Tibial artery (tissue), 4 donors: ENCODE data around the gene FUT7.

Source experiments
- DNase-seq, 2 donors: peaks; one replicate each; pipeline ENCODE4 v3.0.0-alpha.2; 2019
- H3K27ac ChIP-seq, 2 donors: fragments of 200-600 bp; sonication (generic) in 1 of 2; 1 replicate in 1 of 2; 2 replicates in 1 of 2; pipeline ENCODE4 v1.5.1; 2018 to 2019; ENCODE audit warnings: mild to moderate bottlenecking in 1 of 2
- H3K27me3 ChIP-seq, 2 donors: fragments of 200-600 bp; sonication (generic) in 1 of 2; one replicate each; pipeline versions ENCODE4 v1.5.1 to v1.6.0; 2016 to 2019
- H3K36me3 ChIP-seq, 3 donors: fragments of 200-600 bp; sonication (generic) in 2 of 3; one replicate each; pipeline ENCODE4 v1.5.1; 2016 to 2019; ENCODE audit warnings: mild to moderate bottlenecking in 2 of 3
- H3K4me1 ChIP-seq, 4 donors: fragments of 200-600 bp; sonication (generic) in 2 of 4; 1 replicate in 3 of 4; 2 replicates in 1 of 4; pipeline ENCODE4 v1.5.1; 2016 to 2019
- H3K4me3 ChIP-seq, 2 donors: fragments of 200-600 bp; sonication (generic) in 1 of 2; 1 replicate in 1 of 2; 2 replicates in 1 of 2; pipeline ENCODE4 v1.5.1; 2018 to 2019; ENCODE audit warnings: mild to moderate bottlenecking in 2 of 2
- H3K9me3 ChIP-seq, 3 donors: fragments of 200-600 bp; sonication (generic) in 1 of 3; one replicate each; pipeline ENCODE4 v1.5.1; 2016 to 2019
- intact Hi-C: fragments of 100-400 bp; cut with DNase I; formaldehyde crosslinking; loops from one replicate; pipeline ENCODE4 v1.15.0; 2023; ENCODE audit warnings: low total_unique reads
- TF ChIP-seq, protein P1 (sequence below), 2 experiments: fragments of 200-600 bp in 1 of 2; fragments of 450-650 bp in 1 of 2; IDR thresholded peaks; one replicate each; pipeline ENCODE4 v1.5.1; 2017 to 2019; ENCODE audit warnings: antibody characterized with exemption in 2 of 2, mild to moderate bottlenecking in 1 of 2, moderate library complexity in 1 of 2

Gene FUT7

DNA sequence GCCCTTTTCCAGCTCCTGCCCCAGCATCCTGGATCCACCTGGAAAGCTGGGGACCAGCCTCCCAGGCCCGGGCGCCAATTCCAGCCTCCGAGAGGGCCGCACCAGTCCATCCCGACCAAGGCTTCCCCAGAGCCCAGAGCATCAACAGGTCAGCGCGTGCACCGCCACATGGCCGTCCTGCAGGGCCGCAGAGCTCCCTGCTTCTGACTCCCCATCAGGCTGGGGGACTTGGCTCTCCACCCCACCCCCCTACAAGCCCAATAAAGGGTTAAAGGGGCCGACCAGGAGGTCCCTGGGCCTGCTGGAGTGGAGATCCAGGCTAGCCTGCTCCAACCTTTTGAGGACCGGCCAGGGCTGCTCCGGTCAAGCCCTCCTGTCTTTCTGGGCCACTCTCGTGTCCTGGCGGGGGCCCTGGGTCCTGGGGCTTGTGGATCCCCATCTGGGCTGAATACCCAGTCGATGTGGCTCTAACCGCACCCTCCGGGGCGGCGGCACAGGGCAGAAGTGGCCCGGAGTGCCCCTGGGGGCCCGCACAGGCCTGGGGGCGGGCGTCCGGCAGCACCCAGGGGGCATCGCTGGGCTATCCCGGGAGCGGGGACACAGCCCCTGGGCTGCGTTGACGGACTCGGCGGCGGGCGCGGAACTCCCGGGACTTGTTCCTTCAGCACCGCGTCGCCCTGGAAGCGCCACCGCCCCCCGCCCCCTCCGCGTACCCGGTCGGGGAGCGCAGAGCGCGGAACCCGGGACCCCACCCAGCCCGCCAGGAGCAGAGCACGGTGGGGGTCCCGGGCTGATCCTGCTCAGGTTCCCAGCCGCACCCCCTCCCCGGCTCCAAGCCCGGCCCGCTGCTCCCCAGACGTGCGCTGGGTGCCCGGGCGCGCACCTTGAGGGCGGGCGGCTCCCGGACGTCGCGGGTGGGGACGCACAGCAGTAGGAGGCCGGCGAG is 21.4 kb upstream of the FUT7 start:
- Histone ChIP-seq H3K4me3 (peak overlapping the region in 1 of 2 donors; percentile 20), H3K27me3 (peaks cover 6 to 84% of the 10 kb centered on the region in 2 donors)

DNA sequence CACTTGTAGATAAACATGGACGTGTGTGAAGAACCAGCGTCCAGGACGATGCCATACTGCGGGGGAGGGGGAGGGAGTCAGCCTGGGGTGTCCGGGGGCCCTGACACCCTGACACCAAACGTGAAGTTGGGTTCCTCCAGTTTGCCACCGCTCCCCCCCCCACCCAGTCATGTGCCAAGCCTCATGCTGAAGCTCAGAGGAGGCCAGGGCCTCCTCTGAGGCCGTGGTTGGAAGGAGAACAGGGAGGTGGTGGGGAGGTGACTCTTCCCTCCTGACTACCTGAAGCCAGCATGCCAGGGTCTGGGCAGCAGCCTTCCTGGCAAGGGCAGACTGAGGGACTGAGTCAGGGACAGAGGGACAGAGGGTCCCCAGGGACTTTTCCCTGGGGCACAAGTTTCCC is 20.4 kb upstream of the FUT7 start:
- Histone ChIP-seq H3K27me3 (peaks cover 6 to 94% of the 10 kb centered on the region in 2 donors), H3K9me3 (no peaks in the 10 kb centered on the region), H3K27ac (no peak overlapping the region), H3K4me1 (peaks cover 0 to 49% (median 25%) of the 10 kb centered on the region in 4 donors), H3K4me3 (no peak overlapping the region), H3K36me3 (no peaks in the 10 kb centered on the region)
- no peak for DNase-seq
- TF ChIP-seq, protein P1, sequence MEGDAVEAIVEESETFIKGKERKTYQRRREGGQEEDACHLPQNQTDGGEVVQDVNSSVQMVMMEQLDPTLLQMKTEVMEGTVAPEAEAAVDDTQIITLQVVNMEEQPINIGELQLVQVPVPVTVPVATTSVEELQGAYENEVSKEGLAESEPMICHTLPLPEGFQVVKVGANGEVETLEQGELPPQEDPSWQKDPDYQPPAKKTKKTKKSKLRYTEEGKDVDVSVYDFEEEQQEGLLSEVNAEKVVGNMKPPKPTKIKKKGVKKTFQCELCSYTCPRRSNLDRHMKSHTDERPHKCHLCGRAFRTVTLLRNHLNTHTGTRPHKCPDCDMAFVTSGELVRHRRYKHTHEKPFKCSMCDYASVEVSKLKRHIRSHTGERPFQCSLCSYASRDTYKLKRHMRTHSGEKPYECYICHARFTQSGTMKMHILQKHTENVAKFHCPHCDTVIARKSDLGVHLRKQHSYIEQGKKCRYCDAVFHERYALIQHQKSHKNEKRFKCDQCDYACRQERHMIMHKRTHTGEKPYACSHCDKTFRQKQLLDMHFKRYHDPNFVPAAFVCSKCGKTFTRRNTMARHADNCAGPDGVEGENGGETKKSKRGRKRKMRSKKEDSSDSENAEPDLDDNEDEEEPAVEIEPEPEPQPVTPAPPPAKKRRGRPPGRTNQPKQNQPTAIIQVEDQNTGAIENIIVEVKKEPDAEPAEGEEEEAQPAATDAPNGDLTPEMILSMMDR (IDR thresholded peaks at IDR 0.05): no peak
- intact Hi-C loops: no loop called here

More for the DNA sequence above, 21.4 kb upstream of the FUT7 start:
- TF ChIP-seq, protein P1 (IDR thresholded peaks at IDR 0.05): no peak
- peaks cover 0 to 47% (median 25%) of the 10 kb centered on the region in 4 donors for H3K4me1 ChIP-seq
- no peaks in the 10 kb centered on the region for H3K9me3 ChIP-seq
- no peak overlapping the region for H3K27ac ChIP-seq
- intact Hi-C loops: no loop called here
- no peaks in the 10 kb centered on the region for H3K36me3 ChIP-seq
- no peak for DNase-seq

DNA sequence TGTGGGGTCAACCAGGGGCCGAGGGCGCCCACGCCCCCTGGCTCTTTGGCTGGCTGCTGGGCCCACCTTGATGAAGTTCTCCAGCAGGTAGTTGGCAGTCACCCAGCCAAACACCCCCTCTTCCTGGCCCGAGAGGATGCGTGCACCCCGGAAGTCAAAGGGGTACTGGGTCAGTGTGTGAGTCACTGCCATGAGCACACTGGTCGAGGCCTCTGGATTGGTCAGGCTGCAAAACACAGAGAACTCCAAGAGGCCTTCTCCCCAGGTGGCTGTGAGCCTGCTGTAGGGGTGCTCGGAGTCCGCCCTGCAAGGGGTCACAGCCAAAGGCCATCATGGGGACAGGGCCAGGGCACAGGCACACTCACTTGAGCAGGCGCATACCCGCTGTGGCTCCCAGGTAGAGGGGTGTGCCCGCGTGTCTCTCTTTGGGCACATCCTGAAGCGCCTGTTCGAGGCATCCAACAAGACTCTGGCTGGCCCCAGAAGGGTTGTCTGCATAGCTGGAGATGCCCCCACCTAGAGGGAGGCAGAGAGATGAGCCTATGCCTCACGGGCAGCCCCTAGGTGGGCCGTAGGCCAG is 19.3 kb upstream of the FUT7 start:
- intact Hi-C loops: no loop called here
- peaks cover 6 to 93% of the 10 kb centered on the region in 2 donors for H3K27me3 ChIP-seq

DNA sequence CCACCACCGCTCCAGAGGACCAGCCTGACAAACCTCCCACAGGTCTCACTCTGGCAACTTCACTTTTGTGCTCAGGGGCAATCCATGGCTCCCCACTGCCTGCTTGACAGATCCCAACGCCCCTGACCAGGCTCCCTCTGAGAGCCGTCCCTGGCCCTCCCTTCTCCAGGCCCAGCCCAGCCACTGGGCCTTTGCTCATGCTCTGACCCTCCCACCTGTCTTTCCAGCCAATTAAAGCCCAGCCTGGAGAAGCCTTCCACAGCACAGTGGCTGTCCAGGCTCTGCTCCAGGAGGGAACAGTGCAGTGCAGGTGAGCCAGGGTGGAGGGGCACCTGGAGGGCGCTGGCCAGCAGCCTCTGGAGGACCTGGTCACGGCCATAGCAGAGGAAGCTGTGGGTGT is 18.7 kb upstream of the FUT7 start:
- DNase-seq: no peak
- TF ChIP-seq, protein P1 (IDR thresholded peaks at IDR 0.05): no peak
- H3K27me3 ChIP-seq: peaks cover 6 to 87% of the 10 kb centered on the region in 2 donors
- H3K9me3 ChIP-seq: no peaks in the 10 kb centered on the region
- intact Hi-C loops: no loop called here
- H3K27ac ChIP-seq: no peak overlapping the region
- peaks cover 0 to 52% (median 29%) of the 10 kb centered on the region in 4 donors for H3K4me1 ChIP-seq
- no peak overlapping the region for H3K4me3 ChIP-seq
- H3K36me3 ChIP-seq: no peaks in the 10 kb centered on the region

More for the DNA sequence above, 19.3 kb upstream of the FUT7 start:
- no peaks in the 10 kb centered on the region for H3K36me3 ChIP-seq
- peaks cover 0 to 54% (median 29%) of the 10 kb centered on the region in 4 donors for H3K4me1 ChIP-seq
- TF ChIP-seq, protein P1 (IDR thresholded peaks at IDR 0.05): no peak
- no peak overlapping the region for H3K27ac ChIP-seq
- H3K9me3 ChIP-seq: no peaks in the 10 kb centered on the region
- no peak overlapping the region for H3K4me3 ChIP-seq
- DNase-seq: no peak

DNA sequence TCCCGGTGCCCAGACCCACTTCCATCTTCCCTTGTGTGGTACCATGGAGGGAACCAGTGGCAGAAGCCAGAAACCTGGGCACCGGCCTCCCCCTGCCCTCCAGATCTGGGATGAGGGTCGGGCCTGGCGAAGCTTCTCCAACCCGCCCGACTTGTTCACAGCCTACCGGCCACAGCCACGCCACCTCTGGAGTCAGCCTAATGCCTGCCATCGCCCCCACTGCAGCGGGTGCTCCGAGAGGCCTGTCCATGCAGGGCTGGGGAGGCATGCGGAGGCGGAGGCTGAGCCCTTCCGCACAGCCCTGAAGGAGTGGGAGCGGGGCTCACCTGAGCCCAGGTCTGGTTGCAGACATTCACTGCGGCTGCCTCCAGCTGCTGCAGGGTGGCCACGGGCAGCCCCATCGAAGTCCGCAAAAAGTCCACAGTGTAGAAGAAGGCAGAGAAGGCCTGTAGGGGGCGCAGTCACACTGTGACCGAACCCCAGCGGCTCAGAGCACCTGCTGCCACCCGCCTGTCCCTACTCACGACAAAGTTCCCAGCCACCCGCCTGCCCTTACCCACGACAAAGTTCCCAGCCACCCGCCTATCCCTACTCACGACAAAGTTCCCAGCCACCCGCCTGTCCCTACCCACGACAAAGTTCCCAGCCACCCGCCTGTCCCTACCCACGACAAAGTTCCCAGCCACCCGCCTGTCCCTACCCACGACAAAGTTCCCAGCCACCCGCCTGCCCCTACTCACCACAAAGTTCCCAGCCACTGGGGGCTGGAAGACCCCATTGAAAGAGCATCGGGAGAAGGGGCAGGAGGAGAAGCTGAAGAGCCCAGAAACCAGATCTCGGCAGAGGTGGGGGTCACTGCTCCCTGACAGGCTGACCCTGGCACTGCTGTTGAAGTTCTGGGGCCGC is 17.9 kb upstream of the FUT7 start:
- intact Hi-C loops: no loop called here
- H3K9me3 ChIP-seq: no peaks in the 10 kb centered on the region
- H3K4me3 ChIP-seq: no peak overlapping the region
- peaks cover 6 to 79% of the 10 kb centered on the region in 2 donors for H3K27me3 ChIP-seq
- TF ChIP-seq, protein P1 (IDR thresholded peaks at IDR 0.05): peak; percentile 12 to 22
- H3K4me1 ChIP-seq: peaks cover 0 to 52% (median 28%) of the 10 kb centered on the region in 4 donors
- no peak overlapping the region for H3K27ac ChIP-seq
- DNase-seq: no peak
- H3K36me3 ChIP-seq: no peaks in the 10 kb centered on the region
